GM23338 (cell line): ENCODE data around the gene DLG5. TPM values are rescaled to one million over a fixed set of nuclear protein-coding genes. Genes with fewer than 3 reads are reported as not detected.

Experiments used
- ATAC-seq: fragments of 200-7000 bp; cut with Tn5 transposase; 3 replicates; pipeline ENCODE4 v1.9.1; 2020
- DNase-seq: peaks from one replicate; pipeline ENCODE4 v3.0.0-alpha.2; 2015; ENCODE audit warnings: low spot score
- H2AFZ ChIP-seq: fragments of 200-600 bp; sonication (generic); 2 replicates; pipeline ENCODE4 v1.8.0; 2016; ENCODE audit warnings: antibody characterized with exemption, mild to moderate bottlenecking, moderate library complexity
- H3F3A ChIP-seq: fragments of 200-600 bp; sonication (generic); replicated peaks from 2 replicates; pipeline ENCODE4 v1.8.0; 2017; ENCODE audit warnings: antibody characterized with exemption, mixed run types, low read depth
- H3K27ac ChIP-seq: fragments of 200-600 bp; sonication (generic); 2 replicates; pipeline ENCODE4 v1.6.1; 2016; ENCODE audit warnings: low read depth
- H3K27me3 ChIP-seq: fragments of 200-600 bp; sonication (generic); 2 replicates; pipeline ENCODE4 v1.8.0; 2016; ENCODE audit warnings: mild to moderate bottlenecking, mixed run types, moderate library complexity; ENCODE audit not compliant: insufficient read depth
- H3K36me3 ChIP-seq: fragments of 200-600 bp; sonication (generic); 2 replicates; pipeline ENCODE4 v1.8.0; 2016; ENCODE audit warnings: mild to moderate bottlenecking; ENCODE audit not compliant: insufficient read depth
- H3K4me1 ChIP-seq: fragments of 200-600 bp; sonication (generic); 2 replicates; pipeline ENCODE4 v1.8.0; 2016; ENCODE audit warnings: mild to moderate bottlenecking, moderate library complexity; ENCODE audit not compliant: insufficient read depth
- H3K4me2 ChIP-seq: fragments of 200-600 bp; sonication (generic); 2 replicates; pipeline ENCODE4 v1.7.1; 2017; ENCODE audit warnings: mixed run types
- H3K4me3 ChIP-seq: fragments of 200-600 bp; sonication (generic); 2 replicates; pipeline ENCODE4 v1.6.1; 2016; ENCODE audit warnings: mixed run types
- H3K79me2 ChIP-seq: fragments of 200-600 bp; sonication (generic); replicated peaks from 2 replicates; pipeline ENCODE4 v1.8.0; 2017; ENCODE audit warnings: mild to moderate bottlenecking; ENCODE audit not compliant: insufficient read depth
- H3K9me2 ChIP-seq: fragments of 200-600 bp; sonication (generic); 2 replicates; pipeline ENCODE4 v1.8.0; 2017; ENCODE audit not compliant: insufficient read depth
- H4K20me1 ChIP-seq: fragments of 200-600 bp; sonication (generic); replicated peaks from 2 replicates; pipeline ENCODE4 v1.8.0; 2017; ENCODE audit warnings: mild to moderate bottlenecking; ENCODE audit not compliant: insufficient read depth
- H3K27ac Mint-ChIP-seq: 2 replicates; pipeline ENCODE4 v1.8.0; 2020; ENCODE audit warnings: inconsistent platforms, mild to moderate bottlenecking, moderate library complexity, mixed read lengths
- H3K27me3 Mint-ChIP-seq: 3 replicates; pipeline ENCODE4 v1.8.0; 2022; ENCODE audit warnings: low read depth, mild to moderate bottlenecking, moderate library complexity, mixed read lengths, inconsistent platforms; ENCODE audit not compliant: insufficient read depth, poor library complexity
- H3K36me3 Mint-ChIP-seq: 3 replicates; pipeline ENCODE4 v1.8.0; 2021; ENCODE audit warnings: low read depth, mild to moderate bottlenecking, inconsistent platforms, moderate library complexity, mixed read lengths
- H3K4me1 Mint-ChIP-seq: 3 replicates; pipeline ENCODE4 v1.8.0; 2020; ENCODE audit warnings: mild to moderate bottlenecking, inconsistent platforms, mixed read lengths
- H3K4me3 Mint-ChIP-seq: 3 replicates; pipeline ENCODE4 v1.8.0; 2021; ENCODE audit warnings: moderate library complexity, mild to moderate bottlenecking, inconsistent platforms, mixed read lengths
- H3K9me3 Mint-ChIP-seq: 3 replicates; pipeline ENCODE4 v1.8.0; 2020; ENCODE audit warnings: moderate library complexity, mild to moderate bottlenecking, inconsistent platforms, mixed read lengths
- CREB1 ChIP-seq: fragments of 250-450 bp; sonication (Bioruptor Pico); IDR thresholded peaks from 2 replicates; pipeline ENCODE4 v1.5.0; 2020; ENCODE audit warnings: low read depth, mild to moderate bottlenecking, moderate library complexity
- ETS1 ChIP-seq: IDR thresholded peaks from 2 replicates; pipeline ENCODE4 v1.6.1; 2016; ENCODE audit warnings: antibody characterized with exemption
- JUNB ChIP-seq: IDR thresholded peaks from one replicate; pipeline ENCODE4 v1.6.1; 2016; ENCODE audit warnings: antibody characterized with exemption; ENCODE audit not compliant: unreplicated experiment
- POLR2AphosphoS5 ChIP-seq: IDR thresholded peaks from 2 replicates; pipeline ENCODE4 v1.6.1; 2016; ENCODE audit warnings: antibody characterized with exemption, low read depth
- STAT1 ChIP-seq: IDR thresholded peaks from one replicate; pipeline ENCODE4 v1.6.1; 2016; ENCODE audit warnings: antibody characterized with exemption; ENCODE audit not compliant: unreplicated experiment
- ZNF114 ChIP-seq: fragments of 250-450 bp; sonication (Bioruptor Pico); IDR thresholded peaks from 2 replicates; pipeline ENCODE4 v1.5.0; 2020; ENCODE audit warnings: mild to moderate bottlenecking, moderate library complexity
- ZNF462 ChIP-seq: fragments of 250-450 bp; sonication (Bioruptor Pico); IDR thresholded peaks from 2 replicates; pipeline ENCODE4 v1.5.0; 2020; ENCODE audit warnings: mild to moderate bottlenecking, moderate library complexity
- polyA plus RNA-seq: library from polyadenylated mRNA; unstranded; fragments of >200 nt; fragmentation: Nextera tagmentation; extraction: Ambion mirVana; gene quantifications from 2 replicates; pipeline ENCODE4 v1.2.1, GENCODE V29; 2016
- total RNA-seq: library from RNA; depleted of rRNA; stranded (reverse); fragments of >200 nt; shearing (Covaris generic); gene quantifications from 2 replicates; pipeline ENCODE4 v1.2.3, GENCODE V29; 2014

The DLG5 gene
- total and polyA plus RNA-seq, 2 experiments from 2014 or later: 7.4 to 66.6 TPM

GRCh38 chr10:77787440-77787839 lies 139.1 kb downstream of the DLG5 start:
- Mint-ChIP-seq H3K27me3 (no peaks in the 10 kb centered on the region), H3K36me3 (peaks cover 51% of the 10 kb centered on the region), H3K27ac (no peak overlapping the region), H3K4me1 (no peaks in the 10 kb centered on the region), H3K9me3 (no peaks in the 10 kb centered on the region), H3K4me3 (no peak overlapping the region)
- Histone ChIP-seq H3K79me2 (no peaks in the 10 kb centered on the region), H3K4me3 (no peak overlapping the region), H3K36me3 (peaks cover 3% of the 10 kb centered on the region; the same call in 1 of the 2 replicates), H3K4me2 (no peak overlapping the region), H3F3A (no peaks in the 10 kb centered on the region), H3K9me2 (no peaks in the 10 kb centered on the region), H4K20me1 (no peaks in the 10 kb centered on the region; the same call in 1 of the 2 replicates), H2AFZ (no peak overlapping the region), H3K27me3 (no peaks in the 10 kb centered on the region), H3K27ac (no peak overlapping the region), H3K4me1 (no peaks in the 10 kb centered on the region)
- TF ChIP-seq STAT1: no peak
- no peak for TF ChIP-seq POLR2AphosphoS5
- DNase-seq (no peak), ATAC-seq (no peak)

- TF ChIP-seq JUNB (no peak), ZNF114 (CRISPR knock-in tag) (no peak)
- peaks cover 5% of the 10 kb centered on the region; the same call in 1 of the 2 replicates for H3K36me3 ChIP-seq
- no peaks in the 10 kb centered on the region; the same call in 1 of the 2 replicates for H4K20me1 ChIP-seq
- no peaks in the 10 kb centered on the region for H3K4me1 ChIP-seq
- H3K79me2 ChIP-seq: no peaks in the 10 kb centered on the region
- DNase-seq (no peak), ATAC-seq (no peak)
- no peak overlapping the region for H3K4me3 ChIP-seq
- no peaks in the 10 kb centered on the region for H3F3A ChIP-seq
- Mint-ChIP-seq H3K27ac (no peak overlapping the region), H3K36me3 (peaks cover 56% of the 10 kb centered on the region), H3K9me3 (no peaks in the 10 kb centered on the region), H3K27me3 (no peaks in the 10 kb centered on the region), H3K4me3 (no peak overlapping the region), H3K4me1 (no peaks in the 10 kb centered on the region)
- H3K9me2 ChIP-seq: no peaks in the 10 kb centered on the region
- H3K4me2 ChIP-seq: no peak overlapping the region
- H3K27me3 ChIP-seq: no peaks in the 10 kb centered on the region
- H2AFZ ChIP-seq: no peak overlapping the region
- no peak overlapping the region for H3K27ac ChIP-seq
These were observed 141.7 kb downstream of the DLG5 start for GRCh38 chr10:77784856-77785255.

- no peaks in the 10 kb centered on the region for H3K9me2 ChIP-seq
- H4K20me1 ChIP-seq: no peaks in the 10 kb centered on the region
- H3K4me1 ChIP-seq: no peaks in the 10 kb centered on the region
- no peaks in the 10 kb centered on the region for H3K27me3 ChIP-seq
- peaks cover 5% of the 10 kb centered on the region; the same call in 1 of the 2 replicates for H3K36me3 ChIP-seq
- no peaks in the 10 kb centered on the region for H3K79me2 ChIP-seq
- H3K4me3 ChIP-seq: no peak overlapping the region
- H2AFZ ChIP-seq: no peak overlapping the region
- no peaks in the 10 kb centered on the region; the same call in 2 of the 3 replicates for H3K4me1 Mint-ChIP-seq
- H3K27ac Mint-ChIP-seq: no peak overlapping the region
- DNase-seq (no peak), ATAC-seq (no peak)
- no peak overlapping the region for H3K27ac ChIP-seq
- H3K4me2 ChIP-seq: no peak overlapping the region
- no peak overlapping the region for H3K4me3 Mint-ChIP-seq
- H3K9me3 Mint-ChIP-seq: peaks cover 5% of the 10 kb centered on the region
- H3K27me3 Mint-ChIP-seq: no peaks in the 10 kb centered on the region
- peaks cover 55% of the 10 kb centered on the region for H3K36me3 Mint-ChIP-seq
- no peak for TF ChIP-seq CREB1 (CRISPR knock-in tag)
- TF ChIP-seq ZNF462 (CRISPR knock-in tag): no peak
- no peak for TF ChIP-seq POLR2AphosphoS5
- TF ChIP-seq ETS1: no peak
- H3F3A ChIP-seq: no peaks in the 10 kb centered on the region
These were observed 144.1 kb downstream of the DLG5 start for GRCh38 chr10:77782328-77783061.
